Measurements from ENCODE around the gene LRP5.

LRP5 gene

GRCh38 chr11:68312780-68313573 lies 586 bp downstream of the LRP5 start:
- peak overlapping the region; percentile 59 for H3K4me3 ChIP-seq (ENCODE audit: low read depth, low read length)
- TF ChIP-seq, protein P1, sequence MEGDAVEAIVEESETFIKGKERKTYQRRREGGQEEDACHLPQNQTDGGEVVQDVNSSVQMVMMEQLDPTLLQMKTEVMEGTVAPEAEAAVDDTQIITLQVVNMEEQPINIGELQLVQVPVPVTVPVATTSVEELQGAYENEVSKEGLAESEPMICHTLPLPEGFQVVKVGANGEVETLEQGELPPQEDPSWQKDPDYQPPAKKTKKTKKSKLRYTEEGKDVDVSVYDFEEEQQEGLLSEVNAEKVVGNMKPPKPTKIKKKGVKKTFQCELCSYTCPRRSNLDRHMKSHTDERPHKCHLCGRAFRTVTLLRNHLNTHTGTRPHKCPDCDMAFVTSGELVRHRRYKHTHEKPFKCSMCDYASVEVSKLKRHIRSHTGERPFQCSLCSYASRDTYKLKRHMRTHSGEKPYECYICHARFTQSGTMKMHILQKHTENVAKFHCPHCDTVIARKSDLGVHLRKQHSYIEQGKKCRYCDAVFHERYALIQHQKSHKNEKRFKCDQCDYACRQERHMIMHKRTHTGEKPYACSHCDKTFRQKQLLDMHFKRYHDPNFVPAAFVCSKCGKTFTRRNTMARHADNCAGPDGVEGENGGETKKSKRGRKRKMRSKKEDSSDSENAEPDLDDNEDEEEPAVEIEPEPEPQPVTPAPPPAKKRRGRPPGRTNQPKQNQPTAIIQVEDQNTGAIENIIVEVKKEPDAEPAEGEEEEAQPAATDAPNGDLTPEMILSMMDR (conservative IDR thresholded peaks at IDR 0.05; ENCODE audit: low read depth, low read length) = no peak
- no peak for DNase-seq (ENCODE audit: low read depth)

GRCh38 chr11:68313574-68314202 lies 1.3 kb downstream of the LRP5 start:
- TF ChIP-seq, protein P1 (conservative IDR thresholded peaks at IDR 0.05; ENCODE audit: low read depth, low read length) = no peak
- H3K4me3 ChIP-seq (ENCODE audit: low read depth, low read length) = peak overlapping the region; percentile 59
- DNase-seq (ENCODE audit: low read depth) = peak; percentile 28

GRCh38 chr11:68314203-68315170 lies 2.1 kb downstream of the LRP5 start:
- H3K4me3 ChIP-seq (ENCODE audit: low read depth, low read length) = no peak overlapping the region
- DNase-seq (ENCODE audit: low read depth) = peak; percentile 51
- TF ChIP-seq, protein P1 (conservative IDR thresholded peaks at IDR 0.05; ENCODE audit: low read depth, low read length) = no peak

DNA sequence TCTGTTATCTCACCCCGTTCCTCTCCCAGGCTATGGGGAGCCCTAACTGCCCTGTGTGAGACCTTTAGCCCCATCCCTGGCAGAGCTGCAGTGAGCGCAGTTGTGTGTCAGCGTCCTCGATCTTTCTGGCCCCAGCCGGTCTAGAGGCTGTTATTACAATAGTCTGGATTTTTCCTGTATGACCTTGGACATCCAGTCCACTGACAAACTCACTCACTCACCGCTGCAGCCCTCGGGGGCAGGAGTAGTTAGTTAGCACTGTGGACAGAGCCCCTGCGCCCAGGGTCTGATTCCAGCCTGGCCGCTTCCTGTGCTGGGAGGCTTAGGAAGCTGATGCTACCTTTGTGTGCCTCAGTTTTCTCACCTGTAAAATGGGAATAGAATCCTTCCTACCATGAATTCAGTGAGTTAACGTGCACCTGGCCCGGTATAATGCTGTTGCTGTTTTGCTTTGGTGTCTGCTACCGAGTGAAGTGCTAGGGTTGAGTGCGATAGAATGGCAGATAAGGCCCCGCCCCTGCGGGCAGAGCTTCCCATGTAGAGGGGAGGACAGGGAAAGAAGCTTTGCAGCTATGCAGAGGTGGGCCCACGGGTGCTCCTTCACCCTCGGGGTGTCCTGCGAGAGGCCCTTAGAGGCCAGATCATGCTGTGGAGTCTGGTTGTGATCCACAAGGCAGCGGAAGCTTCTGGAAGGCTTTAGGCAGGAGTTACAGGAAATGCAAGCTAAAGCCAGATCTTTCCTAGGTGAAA lies 3.0 kb downstream of the LRP5 start:
- H3K4me3 ChIP-seq (ENCODE audit: low read depth, low read length) = no peak overlapping the region

GRCh38 chr11:68317147-68317785 lies 4.9 kb downstream of the LRP5 start:
- no peak for DNase-seq (ENCODE audit: low read depth)
- TF ChIP-seq, protein P1 (conservative IDR thresholded peaks at IDR 0.05; ENCODE audit: low read depth, low read length) = no peak
- H3K4me3 ChIP-seq (ENCODE audit: low read depth, low read length) = no peak overlapping the region

More for the DNA sequence above, 3.0 kb downstream of the LRP5 start:
- peak; percentile 48 for DNase-seq (ENCODE audit: low read depth)
- TF ChIP-seq, protein P1 (conservative IDR thresholded peaks at IDR 0.05; ENCODE audit: low read depth, low read length) = no peak

Data from choroid plexus epithelial cell (primary cell).